Measurements from ENCODE around the gene ASB10. TPM values are rescaled to one million over a fixed set of nuclear protein-coding genes. Genes with fewer than 3 reads are reported as not detected.

ASB10 gene
- total RNA-seq, 1 experiment from 2014 or later, result not detected

GRCh38 chr7:151133986-151134742 is 52.9 kb downstream of the ASB10 start:
- H3K36me3 Mint-ChIP-seq, result peaks cover 22% of the 10 kb centered on the region
- no peaks in the 10 kb centered on the region for H3K9me3 Mint-ChIP-seq
- ChIA-PET POLR2A (no interaction called here), CTCF (interaction anchor here (1.0 kb wide), 1 partner anchor 33 kb away, joined by 3 read pairs; no protein-coding TSS in a partner anchor)
- H3K27me3 Mint-ChIP-seq (ENCODE audit: low read depth), result no peaks in the 10 kb centered on the region
- DNase-seq (ENCODE audit: low spot score) (no peak), ATAC-seq (no peak)
- TF ChIP-seq ZBTB43 (CRISPR knock-in tag; IDR thresholded peaks at IDR 0.05), result no peak
- TF ChIP-seq E2F4 (CRISPR knock-in tag; IDR thresholded peaks at IDR 0.05; ENCODE audit: borderline replicate concordance, low read depth), result no peak
- TF ChIP-seq ZNF263 (CRISPR knock-in tag; IDR thresholded peaks at IDR 0.05; ENCODE audit: low read depth), result no peak
- no peak for TF ChIP-seq ZNF219 (CRISPR knock-in tag; IDR thresholded peaks at IDR 0.05; ENCODE audit: borderline replicate concordance)
- no peak for TF ChIP-seq ATF6 (CRISPR knock-in tag; IDR thresholded peaks at IDR 0.05)
- TF ChIP-seq PRDM15 (CRISPR knock-in tag; IDR thresholded peaks at IDR 0.05), result no peak
- no peak for TF ChIP-seq AFF4 (CRISPR knock-in tag; IDR thresholded peaks at IDR 0.05; ENCODE audit: borderline replicate concordance)
- TF ChIP-seq E2F1 (CRISPR knock-in tag; IDR thresholded peaks at IDR 0.05), result no peak
- no peak overlapping the region for H3K27ac Mint-ChIP-seq
- no peak overlapping the region for H3K4me3 Mint-ChIP-seq
- H3K4me1 Mint-ChIP-seq, result peaks cover 16% of the 10 kb centered on the region
